IPS DF 4.7 (cell line): Measurements from ENCODE around the gene SLC35C1.
A peak's percentile ranks its signal among the peaks of the same experiment; 100 is the strongest.

ENCODE experiments used
- DNase-seq: peaks from one replicate; pipeline ENCODE4 v3.0.0-alpha.2; 2013; ENCODE audit warnings: low spot score; ENCODE audit errors: extremely low read depth

The SLC35C1 gene

GRCh38 chr11:45844822-45845578 lies 40.1 kb downstream of the SLC35C1 start:
- no peak for DNase-seq

GRCh38 chr11:45846174-45846675 lies 41.3 kb downstream of the SLC35C1 start:
- DNase-seq, result no peak

DNA sequence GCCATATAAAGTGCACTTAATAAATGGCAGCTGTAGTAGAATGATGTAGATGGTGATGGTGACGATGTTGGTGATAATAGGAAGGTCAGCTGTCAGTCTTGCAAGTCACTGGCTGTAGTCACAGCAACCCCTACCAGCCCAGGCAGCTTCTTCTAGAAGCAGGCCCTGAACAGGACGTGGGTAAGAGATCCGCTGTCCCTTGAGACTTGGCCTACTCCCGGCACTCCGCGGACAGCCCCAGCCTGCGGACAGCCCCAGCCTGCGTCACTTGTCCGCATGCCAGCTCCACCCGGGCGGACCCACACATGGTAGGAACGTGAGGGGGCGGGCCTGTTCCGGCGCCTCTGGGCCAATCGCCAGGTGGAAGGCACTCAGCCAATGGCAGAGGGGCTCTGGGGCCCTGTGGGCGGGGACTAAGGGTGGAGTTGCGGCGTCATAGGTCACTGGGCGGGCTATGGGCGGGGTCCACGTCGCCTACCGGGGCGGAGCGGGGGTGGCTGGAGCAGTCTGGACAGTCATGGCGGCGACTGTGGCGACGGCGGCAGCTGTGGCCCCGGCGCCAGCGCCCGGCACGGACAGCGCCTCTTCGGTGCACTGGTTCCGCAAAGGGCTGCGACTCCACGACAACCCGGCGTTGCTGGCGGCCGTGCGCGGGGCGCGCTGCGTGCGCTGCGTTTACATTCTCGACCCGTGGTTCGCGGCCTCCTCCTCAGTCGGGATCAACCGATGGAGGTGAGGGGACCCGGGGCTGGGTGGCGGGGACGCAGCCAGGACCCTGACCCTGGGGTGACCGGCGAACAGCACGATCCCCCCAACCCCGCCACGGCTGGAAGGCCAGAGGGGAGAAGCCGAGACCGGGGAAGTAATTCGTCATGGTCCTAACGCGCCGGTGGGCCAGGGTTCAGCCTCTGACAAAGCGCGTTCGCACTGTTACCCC lies 42.3 kb downstream of the SLC35C1 start, which contains the start of gene CRY2:
Gene CRY2, plus strand, starts transcription at position 502 of the 937 bp plus-strand sequence. Its CDS starts 16 bp downstream, at position 518.
- DNase-seq, result peak; percentile 79

- no peak for DNase-seq
Observed at GRCh38 chr11:45847911-45848316, 43.0 kb downstream of the SLC35C1 start.

DNA sequence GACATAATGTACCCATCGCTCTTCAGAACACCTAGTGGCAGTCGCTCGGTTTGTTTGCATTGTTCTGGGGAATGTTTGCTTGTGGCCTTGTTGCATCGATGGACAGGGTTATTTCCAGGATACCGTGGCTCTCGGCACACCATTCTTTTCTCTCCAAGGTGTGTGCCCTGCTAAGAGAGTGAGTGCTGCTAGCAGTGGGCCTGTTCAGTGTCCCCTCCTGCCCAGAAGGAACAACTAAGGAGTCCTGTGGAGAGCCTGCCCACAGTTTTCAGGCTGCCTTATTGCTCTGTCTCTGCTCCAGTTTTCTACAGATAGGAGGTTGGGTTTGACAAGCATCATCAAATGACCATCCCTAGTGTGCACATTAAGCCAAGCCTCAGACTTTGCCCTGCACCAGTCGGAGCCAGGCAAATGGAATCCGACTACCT lies 43.7 kb downstream of the SLC35C1 start:
- DNase-seq, result no peak

DNA sequence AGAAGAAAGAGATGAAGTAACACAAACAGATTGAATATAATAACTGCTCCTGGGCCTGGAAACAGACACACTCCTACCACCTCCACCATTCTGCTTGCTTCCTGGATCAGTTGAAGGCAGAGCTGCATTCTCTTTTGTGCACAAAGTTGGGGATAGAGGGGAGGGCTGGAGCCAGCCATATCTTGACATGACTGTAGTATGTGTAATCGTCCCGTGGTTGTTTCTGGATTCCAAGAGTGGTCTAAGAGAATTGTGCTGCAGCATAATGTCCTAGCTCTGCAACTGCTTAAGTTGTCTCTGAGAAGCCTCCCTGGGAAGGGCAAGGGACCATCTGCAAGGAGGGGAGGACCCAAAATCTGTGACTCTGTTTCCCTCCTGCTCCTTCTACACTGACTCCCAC lies 45.5 kb downstream of the SLC35C1 start:
- no peak for DNase-seq

DNA sequence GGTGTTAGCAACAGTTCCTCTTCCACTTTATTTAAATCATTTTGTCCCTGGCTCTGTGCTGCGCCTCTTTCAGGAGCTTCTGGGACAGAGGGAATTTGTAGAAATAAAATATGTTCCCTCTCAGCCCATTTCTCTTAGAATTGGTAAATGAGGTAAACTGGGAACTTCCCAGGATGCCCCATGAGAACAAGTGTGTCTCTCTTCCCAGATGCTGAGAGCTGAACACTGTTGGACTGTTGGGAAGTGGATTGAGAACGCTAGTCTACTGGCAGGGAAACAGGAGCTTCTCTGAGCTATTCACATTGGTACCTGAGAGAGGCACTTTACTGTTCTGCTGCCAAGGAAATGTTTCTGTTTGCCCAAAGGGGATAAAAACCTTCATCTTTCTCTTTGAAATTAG lies 46.3 kb downstream of the SLC35C1 start:
- no peak for DNase-seq

- DNase-seq, result no peak
Observed at GRCh38 chr11:45852018-45852711, 47.2 kb downstream of the SLC35C1 start.

- no peak for DNase-seq
Observed at GRCh38 chr11:45852712-45853101, 47.8 kb downstream of the SLC35C1 start.

DNA sequence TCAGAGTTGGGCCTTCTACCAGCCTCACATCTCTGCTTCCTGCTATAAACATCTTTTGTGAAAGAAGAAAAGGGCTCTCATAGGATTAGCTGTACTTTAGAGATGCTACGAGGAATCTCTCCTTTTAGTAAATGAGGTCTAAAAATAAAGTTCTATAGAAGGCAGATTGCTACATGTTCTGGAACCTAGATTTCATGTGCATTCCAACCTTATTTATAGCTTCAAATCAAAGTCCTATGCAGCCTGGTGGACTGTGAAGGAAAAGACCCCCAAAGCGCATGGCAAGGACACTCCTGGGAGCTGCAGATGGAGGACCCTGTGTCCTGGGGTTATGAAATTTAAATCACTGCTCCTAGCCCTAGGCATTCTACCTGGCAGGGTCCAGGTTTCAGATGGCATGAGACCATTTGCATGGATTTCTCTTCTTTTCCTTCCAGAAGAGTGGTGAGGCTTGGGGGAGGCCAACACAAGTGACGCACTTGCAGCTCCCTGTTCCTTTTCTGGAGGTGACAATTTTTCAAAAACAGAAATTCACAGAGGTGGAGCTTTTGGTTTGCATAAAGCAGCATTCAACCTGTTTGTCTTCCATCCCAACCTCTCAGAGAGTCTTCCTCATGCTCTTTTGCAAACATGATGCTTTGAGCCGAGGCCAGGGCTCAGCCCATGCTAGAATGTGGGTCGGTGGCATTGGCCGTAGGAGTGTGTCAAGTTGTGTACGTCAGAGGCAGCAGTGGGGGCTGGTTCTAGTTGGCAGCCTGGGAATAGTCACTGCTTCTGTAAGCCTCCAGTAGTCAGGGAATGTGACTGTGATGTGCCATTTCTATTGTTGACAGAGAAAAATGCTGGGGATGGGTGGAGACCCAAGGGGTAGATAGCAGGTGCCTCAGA lies 48.6 kb downstream of the SLC35C1 start:
- no peak for DNase-seq

- DNase-seq, result no peak
Observed at GRCh38 chr11:45855308-45855707, 50.4 kb downstream of the SLC35C1 start.

DNA sequence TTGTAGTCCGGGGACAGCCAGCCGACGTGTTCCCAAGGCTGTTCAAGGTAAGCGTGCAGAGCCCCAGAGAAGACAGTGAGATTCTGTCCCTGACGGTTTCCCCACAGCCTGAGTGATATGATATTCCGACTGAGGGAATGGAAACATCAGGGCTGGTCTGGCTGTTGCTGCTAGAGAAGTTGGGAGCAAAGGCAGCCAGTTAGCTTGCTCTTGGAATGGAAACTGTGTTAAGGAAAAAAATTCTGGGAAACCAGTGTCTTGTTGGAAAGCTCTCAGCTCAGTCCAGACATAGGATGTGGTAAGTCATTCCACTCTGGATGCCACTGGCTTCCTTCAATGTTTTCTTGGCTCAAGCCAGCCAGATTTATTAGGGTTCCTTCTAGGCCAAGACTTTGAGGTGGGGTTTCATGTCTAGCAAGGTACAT lies 51.1 kb downstream of the SLC35C1 start:
- DNase-seq, result no peak

DNA sequence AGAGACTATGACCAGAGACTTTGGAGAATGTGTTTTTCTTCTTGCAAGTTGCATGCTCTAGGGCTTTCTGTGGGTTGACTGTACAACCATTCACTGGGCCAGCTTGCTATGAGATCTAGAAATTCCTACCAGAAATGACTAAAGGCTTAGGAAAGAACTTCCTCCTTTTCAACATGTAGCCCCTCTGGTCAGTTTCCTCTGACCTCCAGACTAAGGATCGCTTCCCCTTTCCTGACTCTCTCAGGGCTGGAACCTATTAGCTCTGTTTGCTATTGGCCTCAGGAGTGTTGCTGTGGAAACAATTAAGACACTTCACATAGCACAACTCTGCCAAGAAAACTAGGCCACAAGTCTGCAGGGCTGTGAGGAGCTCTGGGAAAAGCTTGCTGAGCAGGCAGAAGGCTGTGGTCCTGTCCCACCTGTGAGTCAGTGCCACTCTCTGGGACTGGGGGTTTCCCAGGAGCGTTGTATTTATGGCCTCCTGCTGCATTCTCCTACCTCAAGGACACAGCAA lies 53.1 kb downstream of the SLC35C1 start:
- DNase-seq, result no peak

DNA sequence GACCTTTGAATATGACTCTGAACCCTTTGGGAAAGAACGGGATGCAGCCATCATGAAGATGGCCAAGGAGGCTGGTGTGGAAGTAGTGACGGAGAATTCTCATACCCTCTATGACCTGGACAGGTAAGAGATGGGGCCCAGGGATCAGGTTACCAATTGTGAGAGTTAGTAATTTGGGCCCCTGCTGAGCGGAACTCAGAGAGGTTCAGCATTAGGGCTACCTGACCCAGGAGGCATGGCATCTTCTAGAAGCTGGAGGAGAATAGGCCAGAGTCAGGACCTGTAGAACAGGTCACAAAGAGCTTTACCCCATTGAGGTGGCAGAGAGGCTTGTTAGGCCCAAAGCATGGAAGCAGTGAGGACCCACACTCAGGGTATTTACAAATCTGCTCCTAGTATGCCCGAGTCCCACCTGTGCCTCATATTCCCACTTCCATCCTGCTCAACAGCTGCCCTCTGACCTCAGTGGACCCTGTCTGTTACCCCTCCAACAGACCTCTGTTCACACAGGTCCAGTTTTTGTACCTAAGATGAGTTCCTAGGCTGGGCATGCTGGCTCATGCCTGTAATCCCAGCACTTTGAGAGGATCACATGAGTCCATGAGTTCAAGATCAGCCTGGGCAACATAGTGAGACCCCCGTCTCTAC lies 53.9 kb downstream of the SLC35C1 start:
- DNase-seq, result no peak

GRCh38 chr11:45859661-45860140 lies 54.8 kb downstream of the SLC35C1 start:
- no peak for DNase-seq

DNA sequence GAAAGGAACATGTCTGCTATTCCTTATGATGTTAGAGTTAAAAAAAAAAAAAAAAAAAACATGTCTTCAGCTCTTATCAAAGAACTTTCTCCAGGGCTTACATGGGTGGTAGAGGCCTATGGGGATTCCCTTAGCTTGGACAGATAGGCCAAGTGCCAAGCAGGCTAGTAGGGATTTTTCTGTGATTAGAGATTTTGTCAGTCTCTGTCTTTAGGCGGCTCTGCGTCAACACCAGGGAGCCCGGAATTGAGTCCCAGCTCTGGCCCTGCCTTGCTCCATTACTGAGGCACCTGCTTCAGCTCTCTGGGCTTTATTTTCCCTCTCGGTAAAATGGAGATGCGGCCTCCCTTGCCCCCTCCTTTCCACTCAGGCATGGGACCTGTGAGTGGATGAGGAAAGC lies 55.4 kb downstream of the SLC35C1 start:
- no peak for DNase-seq

DNA sequence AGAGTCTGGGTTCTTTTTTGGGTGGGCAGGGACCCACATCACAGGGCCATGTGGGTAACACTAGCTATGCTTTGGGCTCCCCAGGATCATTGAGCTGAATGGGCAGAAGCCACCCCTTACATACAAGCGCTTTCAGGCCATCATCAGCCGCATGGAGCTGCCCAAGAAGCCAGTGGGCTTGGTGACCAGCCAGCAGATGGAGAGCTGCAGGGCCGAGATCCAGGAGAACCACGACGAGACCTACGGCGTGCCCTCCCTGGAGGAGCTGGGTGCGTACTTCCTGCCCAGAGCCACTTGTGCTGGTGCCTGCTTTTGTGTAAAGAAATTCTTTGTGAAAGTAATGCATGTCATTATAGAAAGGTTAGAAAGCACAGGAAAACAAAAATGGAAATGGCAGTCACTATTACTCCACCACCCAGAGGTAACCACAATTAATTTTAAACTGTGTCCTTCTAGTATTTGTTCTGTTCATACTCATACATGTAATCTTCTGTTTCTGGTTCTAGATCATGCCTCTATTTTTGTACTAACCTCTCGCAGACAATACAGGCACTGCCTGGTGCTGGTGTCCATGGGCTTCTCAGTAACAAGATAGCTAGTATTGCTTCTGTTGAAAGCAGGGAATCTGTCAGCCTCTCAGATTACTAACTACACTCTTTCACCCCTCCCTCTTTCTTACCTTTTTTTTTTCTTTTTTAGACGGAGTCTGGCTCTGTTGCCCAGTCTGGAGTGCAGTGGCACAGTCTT lies 56.0 kb downstream of the SLC35C1 start:
- no peak for DNase-seq
